GM19240 (cell line): ENCODE results near the gene CYP2R1.

Experiments
- DNase-seq: peaks from one replicate; pipeline ENCODE4 v3.0.0; 2011; ENCODE audit warnings: low spot score; ENCODE audit not compliant: insufficient read length

Gene CYP2R1, protein sequence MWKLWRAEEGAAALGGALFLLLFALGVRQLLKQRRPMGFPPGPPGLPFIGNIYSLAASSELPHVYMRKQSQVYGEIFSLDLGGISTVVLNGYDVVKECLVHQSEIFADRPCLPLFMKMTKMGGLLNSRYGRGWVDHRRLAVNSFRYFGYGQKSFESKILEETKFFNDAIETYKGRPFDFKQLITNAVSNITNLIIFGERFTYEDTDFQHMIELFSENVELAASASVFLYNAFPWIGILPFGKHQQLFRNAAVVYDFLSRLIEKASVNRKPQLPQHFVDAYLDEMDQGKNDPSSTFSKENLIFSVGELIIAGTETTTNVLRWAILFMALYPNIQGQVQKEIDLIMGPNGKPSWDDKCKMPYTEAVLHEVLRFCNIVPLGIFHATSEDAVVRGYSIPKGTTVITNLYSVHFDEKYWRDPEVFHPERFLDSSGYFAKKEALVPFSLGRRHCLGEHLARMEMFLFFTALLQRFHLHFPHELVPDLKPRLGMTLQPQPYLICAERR

DNA sequence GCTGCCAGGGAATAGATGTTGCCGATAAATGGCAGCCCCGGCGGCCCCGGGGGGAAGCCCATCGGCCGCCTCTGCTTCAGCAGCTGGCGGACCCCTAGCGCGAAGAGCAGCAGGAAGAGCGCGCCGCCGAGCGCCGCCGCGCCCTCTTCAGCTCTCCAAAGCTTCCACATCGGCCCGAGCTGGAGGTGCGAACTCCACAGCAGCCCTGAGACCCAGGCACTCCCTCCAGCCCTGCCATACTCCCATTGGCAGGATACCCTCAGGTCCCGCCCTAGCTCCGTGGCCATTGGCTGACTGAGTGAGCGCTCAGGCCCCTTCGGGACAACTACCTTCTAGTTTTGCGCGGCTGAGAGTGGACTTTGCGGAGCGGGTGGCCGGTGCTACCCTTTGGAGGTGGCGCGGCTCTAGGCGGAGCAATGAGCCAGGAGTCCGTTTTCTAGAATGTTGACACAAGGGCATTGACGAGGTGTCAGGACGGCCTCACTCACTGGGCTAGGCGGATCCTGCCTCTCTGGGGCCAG is at the start of gene CYP2R1:
CYP2R1 (minus strand) TSS at position 196 of the 521 bp plus-strand sequence; CDS start at position 170, 26 bp downstream.
- DNase-seq, result peak; percentile 73

DNA sequence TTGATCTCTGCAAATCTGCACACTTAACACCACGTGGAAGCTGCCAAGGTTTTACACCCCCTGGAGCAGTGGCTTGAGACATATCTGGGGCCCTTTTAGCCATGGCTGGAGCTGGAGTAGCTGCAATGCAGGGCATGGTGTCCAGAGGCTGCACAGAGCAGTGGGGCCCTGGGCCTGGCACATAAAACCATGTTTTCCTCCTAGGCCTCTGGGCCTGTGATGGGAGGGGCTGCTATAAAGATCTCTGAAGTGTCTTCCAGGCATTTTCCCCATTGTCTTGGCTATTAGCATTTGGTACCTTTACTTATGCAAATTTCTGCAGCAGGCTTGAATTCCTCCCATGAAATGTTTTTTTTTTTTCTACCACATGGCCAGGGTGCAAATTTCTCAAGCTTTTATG is 46.9 kb upstream of the CYP2R1 start:
- no peak for DNase-seq

DNA sequence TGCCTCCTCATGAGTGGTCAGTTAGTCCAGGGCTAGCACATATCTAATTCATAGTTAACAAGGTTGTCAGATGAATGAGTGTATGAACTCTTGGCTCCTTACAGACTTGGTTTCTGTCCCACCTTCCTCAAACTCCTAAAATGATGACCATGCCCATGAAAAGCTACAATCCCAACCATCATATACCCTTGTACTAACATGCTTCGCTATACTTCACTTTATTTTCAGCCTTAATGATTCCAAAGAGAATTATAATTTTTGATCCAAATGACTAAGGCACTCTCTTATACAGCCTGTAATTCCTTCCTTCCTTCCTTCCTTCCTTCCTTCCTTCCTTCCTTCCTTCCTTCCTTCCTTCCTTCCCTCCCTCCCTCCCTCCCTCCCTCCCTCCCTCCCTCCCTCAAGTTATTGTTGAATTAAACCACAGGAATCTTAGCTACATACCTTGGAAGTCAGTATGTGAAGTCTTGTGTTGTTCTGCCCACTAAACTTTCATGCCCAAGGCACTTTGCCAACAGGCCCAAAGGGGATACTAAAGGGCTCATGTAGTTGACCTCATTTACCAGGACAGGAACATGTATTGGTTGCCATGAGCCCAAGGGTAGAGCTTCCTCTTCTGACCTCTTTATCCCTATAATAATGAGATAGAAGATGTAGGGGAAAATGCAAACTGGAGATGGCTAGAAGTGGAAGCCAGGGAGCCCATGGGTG is 42.8 kb upstream of the CYP2R1 start:
- no peak for DNase-seq

DNA sequence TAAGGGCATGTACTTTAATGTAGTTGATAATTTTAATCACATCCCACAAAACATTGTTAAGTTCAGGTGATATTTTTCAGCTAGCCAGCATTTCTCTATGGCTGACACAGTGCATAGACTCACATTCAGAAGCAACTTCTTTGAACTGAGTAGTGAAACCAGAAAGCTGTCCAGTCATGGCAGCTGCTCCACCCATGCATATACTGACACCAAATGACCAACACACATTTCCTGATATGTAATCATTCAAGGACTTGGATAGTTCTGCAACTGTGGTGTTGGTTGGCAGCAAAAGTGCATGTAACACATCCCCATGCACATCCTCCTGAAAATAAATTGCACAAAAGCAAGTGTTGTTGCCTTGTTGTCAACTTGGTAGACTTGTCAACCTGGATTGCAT is 40.4 kb upstream of the CYP2R1 start:
- no peak for DNase-seq

DNA sequence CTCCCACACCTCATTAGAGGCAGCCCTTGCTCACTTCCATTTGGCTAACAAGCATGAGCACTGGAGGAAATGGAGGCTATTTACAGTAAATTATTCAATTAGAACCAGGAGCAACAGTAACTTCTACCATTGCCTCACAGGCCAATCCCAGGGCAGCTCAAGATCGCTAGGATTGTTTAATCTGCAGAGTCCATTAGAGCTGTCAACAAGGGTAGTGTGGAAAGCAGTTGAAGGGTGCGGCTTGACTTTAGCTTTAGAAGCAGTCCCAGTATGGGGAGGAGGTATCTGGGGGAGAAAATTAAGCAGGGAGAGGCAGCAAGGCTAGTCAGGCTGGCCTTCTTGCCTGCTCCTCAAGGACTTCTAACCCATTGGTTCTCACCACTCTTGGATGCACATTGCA is 38.3 kb upstream of the CYP2R1 start:
- DNase-seq, result no peak

DNA sequence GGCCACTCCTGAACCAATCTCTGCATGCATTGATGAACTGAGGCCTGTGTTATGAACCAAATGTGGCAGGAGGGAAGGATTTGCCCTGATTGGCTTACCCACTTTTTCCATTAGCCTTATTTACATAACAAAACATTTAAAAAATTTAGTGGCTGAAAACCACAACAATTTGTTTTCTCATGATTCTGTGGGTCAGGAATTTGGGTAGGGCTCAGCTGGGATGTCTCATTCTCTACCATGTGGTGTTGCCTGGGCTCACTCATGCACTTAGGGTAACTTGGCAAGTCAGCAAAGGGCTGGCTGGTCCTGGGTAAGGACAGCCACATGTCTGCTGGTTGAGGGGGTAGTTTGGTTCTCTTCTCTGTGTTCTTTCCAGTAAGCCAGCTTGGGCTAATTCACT is 35.1 kb upstream of the CYP2R1 start:
- no peak for DNase-seq

DNA sequence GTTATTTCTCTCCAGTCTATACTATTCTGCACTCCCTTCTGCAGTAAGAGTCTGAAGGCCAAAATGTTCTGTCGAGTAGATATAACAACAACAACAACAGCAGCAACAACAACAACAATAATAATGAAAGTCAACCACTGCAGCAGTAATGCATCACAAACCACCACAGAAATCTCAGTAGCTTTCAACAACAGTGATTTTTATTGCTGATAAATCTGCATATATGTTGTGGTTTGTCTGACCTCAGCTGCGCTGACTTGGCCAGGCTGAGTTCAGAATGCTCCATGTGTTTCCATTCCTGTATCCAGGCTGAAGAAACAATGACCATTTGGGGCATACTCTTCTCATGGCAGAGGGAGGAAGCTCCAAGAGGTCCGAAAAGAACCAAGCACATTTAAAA is 32.3 kb upstream of the CYP2R1 start:
- DNase-seq, result no peak

DNA sequence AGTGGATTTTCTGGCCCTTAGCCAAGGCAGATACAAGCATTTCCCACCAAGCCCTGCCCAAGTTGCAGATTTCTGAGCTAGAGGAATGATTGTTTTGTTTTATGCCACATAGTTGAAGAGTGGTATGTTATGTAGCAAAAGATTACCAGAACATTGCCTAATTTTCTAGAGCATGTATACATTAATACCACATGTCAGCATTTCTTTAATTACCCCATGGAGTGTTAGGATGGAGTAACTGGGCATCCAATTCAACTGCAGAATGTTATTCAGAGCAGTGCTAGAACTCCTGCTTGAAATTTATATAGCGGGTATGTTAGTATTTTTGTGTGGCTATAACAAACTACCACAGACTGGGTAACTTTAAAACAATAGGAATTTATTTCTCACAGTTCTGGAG is 24.4 kb upstream of the CYP2R1 start:
- no peak for DNase-seq

DNA sequence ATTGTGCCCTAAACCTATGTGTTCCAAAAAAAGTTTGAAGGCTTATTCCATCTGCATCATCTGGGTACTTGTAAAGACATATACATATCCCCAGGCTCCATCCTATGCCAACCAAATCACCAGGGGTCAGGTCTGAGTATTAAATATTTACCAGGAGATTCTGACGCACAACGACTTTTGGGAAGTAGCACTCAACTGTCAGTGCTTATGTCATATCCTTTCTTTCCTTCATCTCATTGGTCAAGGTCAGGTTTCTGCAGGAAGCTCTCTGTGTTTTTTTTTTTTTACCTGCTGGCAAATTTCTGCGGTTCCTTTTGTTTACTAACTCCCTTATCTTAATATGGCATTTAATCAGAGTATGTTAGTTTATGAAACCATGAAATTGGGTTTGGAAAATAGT is 22.5 kb upstream of the CYP2R1 start:
- no peak for DNase-seq

DNA sequence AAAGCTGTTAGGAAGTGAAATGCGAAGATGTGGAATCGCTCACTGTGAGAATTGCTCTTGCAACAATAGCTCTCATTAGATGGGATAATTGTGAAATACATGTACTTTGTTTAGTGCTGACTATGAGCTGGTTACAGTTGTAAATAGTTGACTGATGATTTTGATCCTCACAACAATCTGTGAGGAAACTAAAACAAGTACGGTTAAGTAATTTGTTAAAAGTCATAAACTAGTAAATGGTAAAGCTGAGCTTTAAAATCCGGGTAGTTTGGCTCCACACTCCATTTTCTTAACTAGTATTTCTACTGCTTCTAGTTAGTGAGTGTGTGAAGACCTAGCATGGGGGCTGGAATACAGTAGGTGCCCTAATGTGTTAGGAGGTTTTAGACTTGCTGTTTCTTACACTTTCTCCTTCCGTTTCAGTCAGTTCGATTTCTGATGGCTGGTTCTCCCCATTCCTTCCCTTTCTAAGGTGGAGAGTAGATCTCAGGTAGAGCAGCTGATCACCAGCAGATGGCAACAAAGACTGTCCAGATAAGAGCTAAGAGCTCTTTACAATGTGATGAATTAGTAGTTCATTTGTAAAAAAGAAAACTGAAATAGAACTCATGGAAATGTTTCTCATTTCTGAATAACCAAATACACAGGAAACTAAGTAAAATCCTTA is 16.3 kb upstream of the CYP2R1 start:
- DNase-seq, result no peak

DNA sequence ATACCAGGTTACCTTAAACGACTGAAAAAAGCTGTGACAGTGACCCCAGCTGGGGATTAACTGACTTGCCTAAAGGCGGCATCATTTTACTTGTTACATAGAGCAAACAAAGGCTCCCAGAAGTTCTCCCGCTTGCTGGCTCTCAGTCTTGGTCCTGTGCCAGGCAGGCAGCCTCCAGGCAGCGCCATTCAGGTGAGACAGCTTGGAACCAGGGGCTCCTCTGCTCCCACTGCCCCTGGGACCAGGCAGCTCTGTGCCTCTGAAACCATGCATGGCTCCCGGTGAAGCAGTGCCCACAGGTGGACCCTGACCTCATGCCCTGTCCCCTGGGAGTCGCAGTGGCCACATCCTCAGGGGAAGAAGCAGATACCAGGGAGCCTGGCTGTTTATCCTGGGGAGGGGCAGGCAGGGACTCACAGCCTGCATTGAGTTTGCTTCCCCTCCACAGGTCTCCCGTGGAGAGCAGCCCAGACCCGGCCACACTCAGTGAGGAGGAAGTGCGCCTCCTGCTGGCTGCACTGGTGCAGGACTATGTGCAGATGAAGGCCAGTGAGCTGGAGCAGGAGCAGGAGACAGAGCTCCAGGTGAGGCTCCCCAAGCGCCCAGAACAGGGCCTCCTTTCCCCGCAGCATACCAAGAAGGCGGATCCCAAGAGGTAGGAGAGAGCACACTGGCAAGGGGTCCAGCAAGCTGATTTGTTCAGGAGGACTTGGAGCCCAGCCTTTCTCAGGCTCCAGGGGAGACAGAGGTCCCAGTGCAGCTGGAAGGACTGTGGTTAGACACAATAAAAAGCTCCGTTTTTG is 15.6 kb upstream of the CYP2R1 start:
- DNase-seq, result no peak

DNA sequence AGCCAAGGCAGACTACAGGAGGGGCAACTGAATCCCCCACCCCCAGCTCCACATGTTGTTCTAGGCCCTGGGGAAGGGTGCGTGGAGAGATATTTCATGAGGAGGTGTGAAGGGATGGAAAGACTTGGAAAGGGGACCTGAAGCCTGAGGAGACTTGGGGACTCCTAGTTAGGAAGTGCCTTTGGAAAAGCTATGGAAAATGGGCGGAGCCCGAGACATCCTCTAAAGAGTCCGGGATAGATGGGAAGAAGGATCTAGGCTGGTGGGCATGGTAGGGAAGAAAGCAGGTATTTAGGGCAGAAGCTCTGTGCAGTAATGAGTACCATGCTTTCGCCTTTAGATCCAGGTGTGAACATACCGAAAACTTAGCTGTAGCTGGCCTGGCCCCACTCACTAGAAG is 15.0 kb upstream of the CYP2R1 start:
- DNase-seq, result no peak

DNA sequence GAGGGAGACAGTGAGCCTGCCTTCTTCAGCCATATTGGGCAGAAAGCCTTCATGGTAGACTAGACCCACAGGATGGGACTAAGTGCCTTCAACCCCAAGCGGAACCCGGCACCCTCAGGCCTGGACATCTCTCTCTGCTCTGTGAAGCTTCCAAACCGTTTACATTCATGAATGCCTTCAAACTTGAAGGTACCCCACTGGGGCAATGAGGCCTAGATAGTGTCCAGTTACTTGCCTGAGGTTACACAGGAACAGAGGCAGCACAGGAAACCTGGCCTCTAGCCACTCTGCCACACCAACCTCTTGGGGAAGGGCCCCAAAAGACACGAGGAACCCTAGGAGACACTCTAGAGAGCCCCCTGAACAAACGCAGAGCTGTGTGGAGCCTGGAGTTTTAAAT is 14.5 kb upstream of the CYP2R1 start:
- DNase-seq, result no peak

DNA sequence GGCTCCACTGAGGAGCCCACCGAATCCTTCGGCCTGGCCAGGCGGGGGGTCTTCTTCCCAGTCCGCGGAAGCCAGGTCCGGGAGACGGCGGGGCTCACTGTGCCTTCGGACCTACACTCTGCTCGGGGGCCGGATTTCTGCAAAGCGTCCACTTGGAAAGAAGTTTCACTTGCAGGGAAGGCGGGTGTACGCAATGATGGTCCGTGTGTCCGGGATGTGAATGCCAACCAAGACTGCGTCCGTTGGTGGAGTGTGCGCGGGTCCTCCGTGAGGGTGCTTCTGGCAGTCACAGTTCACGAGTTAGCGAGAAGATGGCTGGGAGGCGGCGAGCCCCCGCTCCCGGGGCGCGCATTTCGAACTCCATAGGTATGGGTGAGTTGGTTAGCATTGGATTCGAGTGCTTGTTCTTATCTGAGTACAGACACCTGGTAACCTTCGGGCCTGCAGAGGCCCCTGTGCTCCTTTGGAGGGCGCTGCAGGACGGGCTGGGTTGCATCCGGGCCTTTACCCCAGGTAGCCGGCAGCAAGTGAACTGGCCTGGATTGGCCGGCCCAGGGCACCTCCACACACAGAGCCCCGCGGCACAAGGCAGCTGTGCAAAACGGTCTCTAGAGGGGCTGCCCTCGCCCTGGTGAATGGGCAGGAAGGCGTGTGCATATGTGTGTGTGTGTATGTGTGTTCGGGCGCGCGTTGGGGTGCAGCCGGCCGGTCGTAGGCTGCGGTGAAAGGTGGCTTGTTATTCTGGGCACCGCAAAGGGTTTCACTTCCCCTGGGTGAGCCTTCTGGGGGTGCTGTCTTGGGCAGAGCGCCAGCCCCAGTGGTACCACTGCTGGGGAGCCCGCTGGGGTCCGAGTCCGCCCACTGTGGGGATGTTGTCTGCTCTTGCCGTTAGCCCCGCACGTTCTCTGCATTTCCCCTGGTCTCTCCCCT is 13.3 kb upstream of the CYP2R1 start:
- DNase-seq, result peak; percentile 8

DNA sequence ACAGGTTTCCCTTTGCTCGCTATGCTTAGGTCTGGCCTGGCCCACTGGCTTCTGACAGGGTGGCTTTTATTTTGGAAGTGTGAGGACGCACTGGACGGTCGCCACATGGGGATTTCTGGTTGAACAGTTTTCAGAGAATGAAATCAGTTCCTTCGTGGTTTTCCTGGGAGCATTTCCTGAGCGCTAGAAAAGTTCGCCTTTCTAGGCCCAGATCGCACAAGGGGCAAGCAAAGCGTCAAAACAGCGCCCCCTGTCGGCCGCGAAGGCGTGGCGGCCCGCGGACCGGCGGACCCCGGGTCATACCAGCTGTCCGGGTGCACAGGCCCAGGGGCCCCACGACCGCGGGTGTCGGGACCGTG is 12.7 kb upstream of the CYP2R1 start:
- DNase-seq, result peak; percentile 35

DNA sequence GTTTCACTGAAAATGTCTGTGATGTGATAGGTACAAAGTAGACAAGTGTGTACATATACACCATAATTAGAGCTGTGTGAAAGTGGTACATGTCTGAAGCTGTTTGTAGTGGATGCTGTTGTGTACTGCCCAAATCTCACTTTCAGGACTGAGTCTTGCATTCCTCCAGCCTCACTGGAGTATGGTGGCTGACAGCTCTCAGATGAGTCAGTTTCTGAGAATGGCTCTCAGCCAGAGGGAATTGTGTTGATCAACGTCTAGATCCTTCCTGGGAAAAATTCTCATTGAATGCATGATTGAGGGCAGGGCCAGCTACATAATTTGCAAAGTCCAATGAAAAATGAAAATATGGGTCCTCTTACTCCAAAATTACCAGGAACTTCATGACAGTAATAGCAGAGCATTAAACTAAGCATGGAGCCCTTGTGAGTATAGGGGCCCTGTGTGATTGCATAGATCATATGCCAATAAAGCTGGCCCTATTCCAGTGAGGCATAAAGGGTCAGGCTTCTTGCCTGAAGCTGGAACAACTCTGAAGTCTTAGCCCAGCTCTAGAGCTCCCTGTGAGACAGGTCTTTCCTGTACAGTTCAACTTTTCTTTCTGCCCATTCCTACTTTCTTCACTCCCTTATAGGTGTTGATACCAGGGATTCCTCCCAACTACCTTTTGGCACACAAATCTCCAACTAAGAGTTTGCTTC is 10.8 kb upstream of the CYP2R1 start:
- DNase-seq, result no peak

DNA sequence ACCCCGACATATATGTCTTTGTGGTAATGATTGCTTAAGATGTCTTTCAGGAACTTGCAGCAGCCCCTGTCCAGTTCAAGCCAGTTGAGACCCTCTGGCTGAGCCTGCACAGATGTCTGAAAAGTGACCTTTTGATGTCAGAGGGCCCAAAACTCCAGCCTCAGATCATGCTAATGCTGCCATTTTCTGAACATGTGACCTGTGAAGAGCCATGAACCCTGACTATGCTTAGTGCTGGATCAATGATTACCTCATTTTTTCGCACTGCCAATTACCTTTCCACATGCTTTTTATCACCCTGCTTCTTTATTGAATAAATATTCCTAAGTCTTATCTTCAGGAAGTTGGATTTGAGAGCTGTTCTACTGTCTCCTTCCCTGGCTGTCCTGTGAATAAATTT is 6.9 kb upstream of the CYP2R1 start:
- no peak for DNase-seq

DNA sequence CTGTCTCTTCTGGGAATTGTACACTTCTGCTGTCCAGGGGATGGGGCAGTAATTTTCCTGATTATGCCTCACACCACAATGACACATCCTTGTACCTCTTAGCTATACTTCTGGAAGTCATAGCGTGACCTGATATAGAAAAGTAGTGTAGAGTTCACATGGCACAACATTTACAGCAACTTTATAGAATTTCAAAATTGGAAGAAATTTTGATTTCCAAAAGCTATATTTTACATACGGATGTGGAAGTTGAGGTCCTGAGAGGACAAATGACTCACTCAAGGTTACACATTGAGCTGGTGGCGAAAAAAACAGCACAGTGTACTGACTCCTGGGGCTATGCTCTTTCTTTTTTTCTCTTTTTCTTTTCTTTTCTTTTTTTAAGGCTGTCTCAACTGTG is 6.3 kb upstream of the CYP2R1 start:
- DNase-seq, result no peak
